Kidney (tissue), 14 donors: ENCODE data around the gene NAPB. TPM values are rescaled to one million over a fixed set of nuclear protein-coding genes. Genes with fewer than 3 reads are reported as not detected.

Experiments used
- DNase-seq, 5 donors: peaks; one replicate each; pipeline ENCODE4 v3.0.0-alpha.2; 2013 to 2020
- FAIRE-seq: peaks from 2 replicates; lab custom pipeline; 2012; peaks lifted over from hg19 to GRCh38; lab: Jason Lieb, UNC
- H3K27ac ChIP-seq, 2 donors: one replicate each; pipeline ENCODE4 v1.7.0; 2013; ENCODE audit warnings: low read depth in 2 of 2, low read length in 2 of 2, inconsistent platforms in 1 of 2
- H3K27me3 ChIP-seq: one replicate; pipeline ENCODE4 v1.7.1; 2013; ENCODE audit warnings: low read length, inconsistent platforms; ENCODE audit not compliant: control insufficient read depth, insufficient read depth
- H3K36me3 ChIP-seq, 3 donors: one replicate each; pipeline versions ENCODE4 v1.7.0 to v1.7.1; 2013; ENCODE audit warnings: low read length in 3 of 3, control low read depth in 1 of 3, inconsistent platforms in 1 of 3; ENCODE audit not compliant: insufficient read depth in 3 of 3, control insufficient read depth in 2 of 3
- H3K4me1 ChIP-seq, 3 donors: one replicate each; pipeline versions ENCODE4 v1.7.0 to v1.7.1; 2013; ENCODE audit warnings: low read length in 3 of 3, inconsistent platforms in 1 of 3, low read depth in 1 of 3; ENCODE audit not compliant: control insufficient read depth in 2 of 3, insufficient read depth in 2 of 3
- H3K4me3 ChIP-seq, 3 donors: one replicate each; pipeline versions ENCODE4 v1.7.0 to v1.8.1; 2013; ENCODE audit warnings: low read length in 3 of 3, control low read depth in 1 of 3, inconsistent platforms in 1 of 3
- H3K9ac ChIP-seq, 3 donors: one replicate each; pipeline versions ENCODE4 v1.7.0 to v1.7.1; 2013; ENCODE audit warnings: low read length in 3 of 3, control low read depth in 1 of 3, inconsistent platforms in 1 of 3
- H3K9me3 ChIP-seq, 3 donors: one replicate each; pipeline versions ENCODE4 v1.7.0 to v1.7.1; 2013; ENCODE audit warnings: low read length in 3 of 3, control low read depth in 1 of 3, inconsistent platforms in 1 of 3; ENCODE audit not compliant: control insufficient read depth in 2 of 3, insufficient read depth in 1 of 3
- CTCF ChIP-seq: IDR thresholded peaks from 3 replicates; pipeline ENCODE4 v1.5.1; 2012; ENCODE audit warnings: mild to moderate bottlenecking, moderate library complexity, borderline replicate concordance; ENCODE audit not compliant: insufficient read depth; ENCODE audit errors: extremely low read depth
- intact Hi-C: fragments of 100-400 bp; cut with DNase I; formaldehyde crosslinking; loops from one replicate; pipeline ENCODE4 v1.11.1; 2022
- polyA plus RNA-seq: library from polyadenylated mRNA; stranded (reverse); fragments of 350-450 nt; fragmentation: Illumina TruSeq; extraction: RNeasy Lipid Tissue Mini Kit (QIAGEN cat#74804); gene quantifications from one replicate; pipeline ENCODE4 v1.2.3, GENCODE V29; 2014; ENCODE audit warnings: low read depth, low replicate concordance; ENCODE audit not compliant: insufficient read depth
- total RNA-seq: library from RNA; stranded (reverse); fragmentation: NEBNext Ultra II Directional; extraction: Animal tissue kit (Norgen Biotek cat#: 25700); gene quantifications from one replicate; pipeline ENCODE4 v1.2.1, GENCODE V29; 2021
- donor health status: control.
- donor health status: control.
- donor health status: control.
- donor health status: control.
- donor health status: control.
- donor health status: DM: yes; HTN: yes; CAD: no.
- donor health status: Normal renal cell carcinoma (clear cell type).

The NAPB gene
- total and polyA plus RNA-seq, 2 donors from 2014 or later: 5.3 to 9.6 TPM

DNA sequence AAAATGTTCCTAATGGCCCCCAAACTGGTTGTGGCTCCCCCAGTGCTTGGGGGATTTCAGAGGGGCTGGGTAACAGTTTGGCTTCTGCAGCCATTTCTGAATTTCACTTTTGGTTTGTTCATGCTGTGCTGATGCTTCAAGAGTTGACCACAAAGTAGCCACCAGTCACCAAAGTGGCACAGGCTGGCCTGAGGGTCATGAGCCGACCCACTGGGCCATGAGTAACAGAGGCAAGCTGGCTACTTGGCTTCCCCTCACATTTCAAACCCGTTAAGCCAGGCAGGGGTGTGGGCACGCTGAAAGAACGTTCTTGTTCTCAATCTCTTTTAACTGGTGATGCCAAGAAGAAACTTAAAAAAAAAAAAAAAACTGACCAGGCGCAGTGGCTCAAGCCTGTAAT, 85.8 kb downstream of the NAPB start:
- H3K27me3 ChIP-seq: no peaks in the 10 kb centered on the region
- H3K4me1 ChIP-seq: no peaks in the 10 kb centered on the region
- intact Hi-C loops: no loop called here
- H3K9me3 ChIP-seq: no peaks in the 10 kb centered on the region
- no peak overlapping the region for H3K4me3 ChIP-seq
- H3K36me3 ChIP-seq: no peaks in the 10 kb centered on the region
- FAIRE-seq (no peak), DNase-seq (no peak)
- H3K9ac ChIP-seq: no peak overlapping the region
- no peak for TF ChIP-seq CTCF
- H3K27ac ChIP-seq: no peak overlapping the region

GRCh38 chr20:23334111-23334510, 87.2 kb downstream of the NAPB start:
- FAIRE-seq: no peak

DNA sequence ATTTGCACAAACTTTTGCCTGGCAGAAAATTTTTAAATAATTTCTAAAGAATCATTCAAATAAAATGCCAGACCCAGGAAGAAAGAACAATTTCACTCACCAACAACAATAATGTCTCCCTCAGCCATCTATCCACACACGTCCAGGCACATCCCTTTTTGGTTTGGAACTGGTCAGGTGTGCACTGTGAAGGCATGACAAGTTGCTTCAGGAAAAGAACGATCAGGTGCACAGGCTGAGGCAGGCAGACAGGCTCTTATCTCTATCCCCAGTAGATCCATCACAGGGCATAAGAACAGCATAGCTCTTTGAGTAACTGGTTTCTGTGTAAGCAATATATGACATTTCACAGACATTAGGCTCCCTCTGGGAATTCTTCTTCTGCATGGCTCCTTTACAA, 88.8 kb downstream of the NAPB start:
- DNase-seq (no peak), FAIRE-seq (no peak)
- no peak for TF ChIP-seq CTCF
- H3K4me3 ChIP-seq: no peak overlapping the region
- H3K27ac ChIP-seq: no peak overlapping the region
- H3K9ac ChIP-seq: no peak overlapping the region
- no peaks in the 10 kb centered on the region for H3K4me1 ChIP-seq
- H3K36me3 ChIP-seq: no peaks in the 10 kb centered on the region
- intact Hi-C loops: no loop called here
- H3K27me3 ChIP-seq: no peaks in the 10 kb centered on the region
- no peaks in the 10 kb centered on the region for H3K9me3 ChIP-seq

More at GRCh38 chr20:23334111-23334510, 87.2 kb downstream of the NAPB start:
- Histone ChIP-seq H3K4me3 (no peak overlapping the region), H3K36me3 (no peaks in the 10 kb centered on the region), H3K9me3 (no peaks in the 10 kb centered on the region), H3K9ac (no peak overlapping the region), H3K4me1 (no peaks in the 10 kb centered on the region), H3K27ac (no peak overlapping the region), H3K27me3 (no peaks in the 10 kb centered on the region)
- intact Hi-C loops: no loop called here
- no peak for DNase-seq
- TF ChIP-seq CTCF: no peak
